Thoracic aorta (tissue), 2 donors: ENCODE measurements around the gene TNS3. TPM values are rescaled to one million over a fixed set of nuclear protein-coding genes. Genes with fewer than 3 reads are reported as not detected.

Experiments
- ATAC-seq: fragments of 150-250 bp; one replicate; pipeline ENCODE4 v1.8.0; 2017; ENCODE audit warnings: low read depth; ENCODE audit not compliant: insufficient number of reproducible peaks, low FRiP score
- DNase-seq: peaks from one replicate; pipeline ENCODE4 v3.0.0-alpha.2; 2020; ENCODE audit warnings: low spot score
- H3K27ac ChIP-seq, 2 donors: fragments of 200-600 bp; sonication (generic); 1 replicate in 1 of 2; 2 replicates in 1 of 2; pipeline ENCODE4 v1.5.1; 2016; ENCODE audit warnings: mild to moderate bottlenecking in 2 of 2, moderate library complexity in 2 of 2
- H3K27me3 ChIP-seq: fragments of 200-600 bp; sonication (generic); replicated peaks from 2 replicates; pipeline ENCODE4 v1.6.0; 2016; ENCODE audit warnings: mild to moderate bottlenecking; ENCODE audit not compliant: insufficient read depth
- H3K36me3 ChIP-seq: fragments of 200-600 bp; sonication (generic); one replicate; pipeline ENCODE4 v1.5.1; 2016
- H3K4me1 ChIP-seq, 2 donors: fragments of 200-600 bp; sonication (generic); 1 replicate in 1 of 2; 2 replicates in 1 of 2; pipeline versions ENCODE4 v1.5.1 to v1.6.0; 2016; ENCODE audit warnings: low read depth in 2 of 2, mild to moderate bottlenecking in 1 of 2; ENCODE audit not compliant: control insufficient read depth in 1 of 2
- H3K4me3 ChIP-seq: fragments of 200-600 bp; sonication (generic); 2 replicates; pipeline ENCODE4 v1.5.1; 2016; ENCODE audit warnings: mild to moderate bottlenecking
- H3K9me3 ChIP-seq: fragments of 200-600 bp; sonication (generic); 2 replicates; pipeline ENCODE4 v1.5.1; 2016
- total RNA-seq, 2 donors: library from RNA; depleted of rRNA; stranded (reverse); fragments of >200 nt; gene quantifications; one replicate each; pipeline versions ENCODE4 v1.1.0 to v1.2.3, GENCODE V29; 2016
- TF ChIP-seq, protein P1 (sequence below): fragments of 200-600 bp; sonication (generic); IDR thresholded peaks from one replicate; pipeline ENCODE4 v1.5.1; 2019; ENCODE audit warnings: antibody characterized with exemption

TNS3 gene
- total RNA-seq, 2 donors from 2014 or later: 138 to 151 TPM

DNA sequence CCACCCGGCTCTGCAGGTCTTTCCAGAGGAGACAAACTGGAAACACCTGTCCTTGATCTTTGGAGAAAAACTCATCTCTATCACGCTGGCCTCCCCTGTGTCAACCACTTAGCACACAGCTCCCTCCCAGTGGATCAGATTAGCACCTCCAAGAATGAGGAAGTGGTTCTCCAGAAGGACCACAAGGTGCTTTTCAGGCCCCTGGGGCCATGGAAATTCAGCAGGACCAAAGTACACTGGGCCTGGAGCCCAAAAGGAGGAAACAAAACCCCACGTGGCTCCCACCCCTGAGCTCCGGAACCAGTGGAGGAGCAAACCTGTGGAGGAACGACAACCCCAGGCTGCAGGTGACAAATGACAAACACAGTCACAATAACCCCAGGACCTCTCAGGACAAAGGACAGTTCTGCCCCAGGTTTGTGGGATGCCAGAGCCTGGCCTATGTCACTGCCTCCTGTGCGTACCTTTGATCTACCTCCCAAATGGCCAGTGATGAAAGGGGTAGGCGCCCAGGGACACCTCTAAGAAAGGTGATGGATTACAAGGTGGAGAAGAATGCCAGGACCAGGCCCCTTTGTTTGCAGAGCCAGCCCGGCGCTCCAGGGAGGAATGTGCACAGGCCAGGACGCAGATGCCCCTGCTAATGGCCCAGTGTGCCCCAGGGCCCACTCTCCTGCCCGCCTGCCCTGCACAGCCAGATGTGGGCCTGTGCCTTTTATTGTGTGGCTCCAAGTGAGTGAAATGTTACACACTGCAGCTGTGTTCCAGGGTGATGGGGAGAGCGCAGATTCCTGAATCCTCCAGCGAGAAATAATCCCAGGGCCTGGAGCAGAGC, 5.7 kb downstream of the TNS3 start:
- Histone ChIP-seq H3K27me3 (no peaks in the 10 kb centered on the region), H3K27ac (peak overlapping the region; percentile 76 to 91), H3K4me1 (peaks cover 47 to 92% of the 10 kb centered on the region in 2 donors), H3K9me3 (no peaks in the 10 kb centered on the region), H3K4me3 (peak overlapping the region; percentile 51), H3K36me3 (no peaks in the 10 kb centered on the region)
- DNase-seq (no peak), ATAC-seq (no peak)
- TF ChIP-seq, protein P1, sequence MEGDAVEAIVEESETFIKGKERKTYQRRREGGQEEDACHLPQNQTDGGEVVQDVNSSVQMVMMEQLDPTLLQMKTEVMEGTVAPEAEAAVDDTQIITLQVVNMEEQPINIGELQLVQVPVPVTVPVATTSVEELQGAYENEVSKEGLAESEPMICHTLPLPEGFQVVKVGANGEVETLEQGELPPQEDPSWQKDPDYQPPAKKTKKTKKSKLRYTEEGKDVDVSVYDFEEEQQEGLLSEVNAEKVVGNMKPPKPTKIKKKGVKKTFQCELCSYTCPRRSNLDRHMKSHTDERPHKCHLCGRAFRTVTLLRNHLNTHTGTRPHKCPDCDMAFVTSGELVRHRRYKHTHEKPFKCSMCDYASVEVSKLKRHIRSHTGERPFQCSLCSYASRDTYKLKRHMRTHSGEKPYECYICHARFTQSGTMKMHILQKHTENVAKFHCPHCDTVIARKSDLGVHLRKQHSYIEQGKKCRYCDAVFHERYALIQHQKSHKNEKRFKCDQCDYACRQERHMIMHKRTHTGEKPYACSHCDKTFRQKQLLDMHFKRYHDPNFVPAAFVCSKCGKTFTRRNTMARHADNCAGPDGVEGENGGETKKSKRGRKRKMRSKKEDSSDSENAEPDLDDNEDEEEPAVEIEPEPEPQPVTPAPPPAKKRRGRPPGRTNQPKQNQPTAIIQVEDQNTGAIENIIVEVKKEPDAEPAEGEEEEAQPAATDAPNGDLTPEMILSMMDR: no peak

DNA sequence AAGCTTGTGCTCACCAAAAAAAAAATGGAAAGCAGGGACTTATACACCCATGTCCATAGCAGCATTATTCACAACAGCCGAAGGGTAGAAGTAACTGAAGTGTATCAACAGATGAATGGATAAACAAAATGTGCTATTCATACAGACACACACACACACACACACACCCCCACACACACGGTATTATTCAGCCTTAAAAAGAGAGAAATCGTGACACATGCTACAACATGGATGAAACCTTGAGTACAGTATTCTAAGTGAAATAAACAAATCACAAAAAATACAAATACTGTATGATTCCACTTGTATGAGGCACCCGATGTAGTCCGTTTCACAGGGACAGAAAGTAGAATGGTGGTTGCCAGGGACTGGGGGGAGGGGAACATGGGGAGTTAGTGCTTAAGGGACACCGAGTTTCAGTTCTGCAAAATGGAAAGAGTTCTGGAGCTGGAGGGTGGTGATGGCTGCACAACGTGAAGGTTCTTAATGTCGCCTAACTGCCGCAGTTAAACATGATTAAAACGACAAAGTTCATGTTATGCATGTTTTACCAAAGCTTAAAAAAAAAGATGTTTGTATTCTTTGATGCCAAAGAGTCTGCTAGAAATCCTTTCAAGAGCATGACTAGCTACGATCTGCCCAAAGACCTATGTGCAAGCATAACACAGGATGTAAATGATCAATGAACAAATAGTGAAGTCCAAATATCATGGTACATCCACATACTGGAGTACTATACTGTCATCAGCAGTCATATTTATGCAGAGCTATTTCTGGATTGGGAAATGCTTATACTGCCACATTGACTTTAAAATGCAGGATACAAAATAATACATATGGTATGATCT, 7.2 kb downstream of the TNS3 start:
- Histone ChIP-seq H3K4me3 (no peak overlapping the region), H3K9me3 (no peaks in the 10 kb centered on the region), H3K36me3 (no peaks in the 10 kb centered on the region), H3K27ac (peak overlapping the region; percentile 87 to 91), H3K27me3 (no peaks in the 10 kb centered on the region), H3K4me1 (peaks cover 47 to 100% of the 10 kb centered on the region in 2 donors)
- TF ChIP-seq, protein P1: no peak
- ATAC-seq: no peak
- DNase-seq: no peak

GRCh38 chr7:47573758-47574481, 8.0 kb downstream of the TNS3 start:
- H3K4me3 ChIP-seq: no peak overlapping the region
- DNase-seq (no peak), ATAC-seq (no peak)
- no peaks in the 10 kb centered on the region for H3K9me3 ChIP-seq
- no peaks in the 10 kb centered on the region for H3K27me3 ChIP-seq
- H3K36me3 ChIP-seq: no peaks in the 10 kb centered on the region
- H3K27ac ChIP-seq: peak overlapping the region; percentile 87 to 91
- TF ChIP-seq, protein P1: no peak
- peaks cover 40 to 97% of the 10 kb centered on the region in 2 donors for H3K4me1 ChIP-seq

DNA sequence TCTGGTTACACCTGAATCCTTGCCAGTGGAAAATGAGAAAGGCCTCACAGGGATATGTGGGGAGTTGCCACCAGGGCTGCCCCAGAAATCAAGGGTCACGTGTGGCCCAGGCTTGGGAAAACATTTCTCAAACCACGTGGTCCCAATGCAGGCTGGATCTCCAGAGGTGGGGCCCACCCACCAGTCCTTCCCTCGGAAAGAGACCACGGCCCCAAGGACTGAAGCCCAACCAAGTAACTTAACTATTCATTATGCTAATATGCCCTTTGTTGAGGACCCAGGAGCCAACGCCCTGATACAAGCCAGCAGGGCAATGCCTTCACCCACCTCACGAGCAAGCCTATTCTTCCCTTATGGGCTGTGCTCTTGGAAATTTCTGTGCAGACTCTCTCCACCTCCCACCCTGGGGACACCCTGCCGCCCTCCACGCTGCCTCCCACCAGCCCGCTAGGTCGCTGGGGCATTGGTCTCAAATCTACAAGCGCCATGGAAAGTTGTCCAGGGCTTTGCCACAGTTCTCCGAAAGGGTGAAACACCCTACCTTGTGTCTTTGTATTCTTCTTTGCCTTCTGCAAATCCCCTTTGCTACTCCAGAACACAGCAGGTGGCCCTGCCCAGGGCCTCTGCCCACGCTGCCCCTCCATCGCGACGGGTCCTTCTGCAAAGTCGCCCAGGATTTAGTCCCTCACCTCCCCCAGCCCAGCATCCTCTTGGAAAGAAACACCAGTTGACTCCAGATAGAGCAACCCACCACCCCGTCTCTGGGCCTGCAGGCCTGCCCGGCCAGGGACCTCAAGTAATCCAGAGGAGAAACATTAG, 8.8 kb downstream of the TNS3 start:
- no peaks in the 10 kb centered on the region for H3K9me3 ChIP-seq
- no peak for ATAC-seq
- H3K27me3 ChIP-seq: no peaks in the 10 kb centered on the region
- no peaks in the 10 kb centered on the region for H3K36me3 ChIP-seq
- DNase-seq: no peak
- H3K4me1 ChIP-seq: peaks cover 39 to 90% of the 10 kb centered on the region in 2 donors
- H3K4me3 ChIP-seq: no peak overlapping the region
- TF ChIP-seq, protein P1: no peak
- H3K27ac ChIP-seq: peak overlapping the region; percentile 87 to 91
